K562 (cell line): ENCODE results near the gene ST3GAL5. TPM values are rescaled to one million over a fixed set of nuclear protein-coding genes. Genes with fewer than 3 reads are reported as not detected.

Experiments
- ARID3B ChIP-seq: fragments of 250-450 bp; sonication (Bioruptor Pico); IDR thresholded peaks from 2 replicates; pipeline ENCODE4 v1.4.0; 2020; ENCODE audit warnings: borderline replicate concordance
- HDAC6 ChIP-seq: IDR thresholded peaks from 2 replicates; pipeline ENCODE4 v1.6.1; 2012; ENCODE audit warnings: low read depth, mild to moderate bottlenecking, control low read depth, inconsistent platforms, low read length, moderate library complexity
- KHSRP ChIP-seq: fragments of 450-650 bp; IDR thresholded peaks from 2 replicates; pipeline ENCODE4 v1.6.1; 2017
- L3MBTL2 ChIP-seq: fragments of 450-650 bp; IDR thresholded peaks from 2 replicates; pipeline ENCODE4 v1.6.1; 2016; ENCODE audit warnings: mild to moderate bottlenecking, moderate library complexity
- NBN ChIP-seq: fragments of 450-650 bp; IDR thresholded peaks from 2 replicates; pipeline ENCODE4 v1.6.1; 2016; ENCODE audit warnings: low read depth, mild to moderate bottlenecking
- NCOA1 ChIP-seq: fragments of 450-650 bp; IDR thresholded peaks from 2 replicates; pipeline ENCODE4 v1.6.1; 2016; ENCODE audit warnings: low read depth
- ZBTB11 ChIP-seq, 3 experiments: fragments of 200-800 bp in 1 of 3; fragments of 250-450 bp in 1 of 3; fragments of 450-650 bp in 1 of 3; sonication (Bioruptor Pico) in 1 of 3; sonication (Bioruptor generic) in 1 of 3; formaldehyde crosslinking in 1 of 3; IDR thresholded peaks; 2 replicates each; pipeline versions ENCODE4 v1.6.1 to v1.8.0; 2016 to 2022; ENCODE audit warnings: mild to moderate bottlenecking in 2 of 3, missing genetic modification characterization in 2 of 3, missing compliant biosample characterization in 1 of 3, moderate library complexity in 1 of 3
- ZBTB40 ChIP-seq, 2 experiments: fragments of 450-650 bp in 1 of 2; sonication (generic) in 1 of 2; formaldehyde crosslinking in 1 of 2; IDR thresholded peaks; 2 replicates each; pipeline versions ENCODE4 v1.7.1 to v1.9.0; 2016 to 2022; ENCODE audit warnings: inconsistent platforms in 1 of 2, mild to moderate bottlenecking in 1 of 2, missing genetic modification reagents in 1 of 2
- ZNF174 ChIP-seq: fragments of 250-450 bp; sonication (Bioruptor Pico); IDR thresholded peaks from 2 replicates; pipeline ENCODE4 v1.4.0; 2020; ENCODE audit warnings: mild to moderate bottlenecking
- ZNF316 ChIP-seq: fragments of 450-650 bp; IDR thresholded peaks from 2 replicates; pipeline ENCODE4 v1.6.1; 2016
- ZNF583 ChIP-seq: fragments of 250-450 bp; sonication (Bioruptor Pico); IDR thresholded peaks from 2 replicates; pipeline ENCODE4 v1.4.0; 2020
- polyA plus RNA-seq, 8 experiments: library from polyadenylated mRNA; depleted of rRNA in 4 of 8; stranded (reverse) in 5 of 8; unstranded in 3 of 8; fragments of >200 nt; fragmentation: Nextera tagmentation in 2 of 8; fragmentation: Illumina TruSeq in 1 of 8; extraction: Ambion mirVana in 2 of 8; extraction: Trizol in 1 of 8; gene quantifications; 2 replicates each; pipeline versions ENCODE4 v1.2.1 to v1.2.3, GENCODE V29; 2011 to 2014; ENCODE audit warnings: inconsistent platforms in 1 of 8, missing spikeins in 1 of 8
- total RNA-seq, 7 experiments: library from RNA; depleted of rRNA in 6 of 7; stranded (reverse); fragments of >200 nt in 6 of 7; fragmentation: Illumina TruSeq in 2 of 7; extraction: Trizol in 2 of 7; gene quantifications; 2 replicates each; pipeline versions ENCODE4 v1.2.1 to v1.2.3, GENCODE V29; 2011 to 2021; ENCODE audit warnings: low replicate concordance in 1 of 7

ST3GAL5 gene
- total and polyA plus RNA-seq, 9 of the 15 experiments (the other 6 are each of a cell fraction or from before 2014, with no cell fraction given) = 1.6 to 10.0 (median 4.2) TPM

GRCh38 chr2:85888684-85889626 is at the start of gene ST3GAL5 (continued):
- no peak for TF ChIP-seq NBN
- peak; percentile 50; the same call in 1 of the 2 replicates for TF ChIP-seq L3MBTL2
- no peak for TF ChIP-seq ZNF174 (CRISPR knock-in tag)
- no peak for TF ChIP-seq HDAC6
- TF ChIP-seq ZBTB11 (CRISPR knock-in tag; IDR thresholded peaks at IDR 0.05) = no peak
- no peak for TF ChIP-seq NCOA1
- TF ChIP-seq ZBTB40 (IDR thresholded peaks at IDR 0.05) = peak; percentile 66
- no peak for TF ChIP-seq ZBTB40 (CRISPR knock-in tag; IDR thresholded peaks at IDR 0.05)
- TF ChIP-seq ZNF583 (CRISPR knock-in tag) = no peak
- no peak for TF ChIP-seq ARID3B (CRISPR knock-in tag)
- TF ChIP-seq KHSRP = no peak
- TF ChIP-seq ZNF316 = no peak
